Duodenal mucosa (tissue), 2 donors: ENCODE results near the gene PNPLA5.

Experiments used
- H3K27ac ChIP-seq: one replicate; pipeline ENCODE4 v1.7.0; 2013; ENCODE audit warnings: low read depth, low read length
- H3K27me3 ChIP-seq, 2 donors: one replicate each; pipeline ENCODE4 v1.7.0; 2013; ENCODE audit warnings: low read length in 2 of 2, control low read depth in 1 of 2; ENCODE audit not compliant: insufficient read depth in 2 of 2, control insufficient read depth in 1 of 2
- H3K36me3 ChIP-seq, 2 donors: one replicate each; pipeline ENCODE4 v1.7.0; 2013; ENCODE audit warnings: low read length in 2 of 2, control low read depth in 1 of 2; ENCODE audit not compliant: insufficient read depth in 2 of 2, control insufficient read depth in 1 of 2
- H3K4me1 ChIP-seq, 2 donors: one replicate each; pipeline ENCODE4 v1.7.0; 2013; ENCODE audit warnings: low read length in 2 of 2, control low read depth in 1 of 2; ENCODE audit not compliant: insufficient read depth in 2 of 2, control insufficient read depth in 1 of 2
- H3K4me3 ChIP-seq, 2 donors: one replicate each; pipeline ENCODE4 v1.7.0; 2013; ENCODE audit warnings: low read length in 2 of 2, low read depth in 1 of 2
- H3K9ac ChIP-seq, 2 donors: one replicate each; pipeline ENCODE4 v1.7.0; 2013; ENCODE audit warnings: low read length in 2 of 2, low read depth in 1 of 2
- H3K9me3 ChIP-seq, 2 donors: one replicate each; pipeline ENCODE4 v1.7.0; 2013; ENCODE audit warnings: low read length in 2 of 2, control low read depth in 1 of 2; ENCODE audit not compliant: control insufficient read depth in 1 of 2

Gene PNPLA5

DNA sequence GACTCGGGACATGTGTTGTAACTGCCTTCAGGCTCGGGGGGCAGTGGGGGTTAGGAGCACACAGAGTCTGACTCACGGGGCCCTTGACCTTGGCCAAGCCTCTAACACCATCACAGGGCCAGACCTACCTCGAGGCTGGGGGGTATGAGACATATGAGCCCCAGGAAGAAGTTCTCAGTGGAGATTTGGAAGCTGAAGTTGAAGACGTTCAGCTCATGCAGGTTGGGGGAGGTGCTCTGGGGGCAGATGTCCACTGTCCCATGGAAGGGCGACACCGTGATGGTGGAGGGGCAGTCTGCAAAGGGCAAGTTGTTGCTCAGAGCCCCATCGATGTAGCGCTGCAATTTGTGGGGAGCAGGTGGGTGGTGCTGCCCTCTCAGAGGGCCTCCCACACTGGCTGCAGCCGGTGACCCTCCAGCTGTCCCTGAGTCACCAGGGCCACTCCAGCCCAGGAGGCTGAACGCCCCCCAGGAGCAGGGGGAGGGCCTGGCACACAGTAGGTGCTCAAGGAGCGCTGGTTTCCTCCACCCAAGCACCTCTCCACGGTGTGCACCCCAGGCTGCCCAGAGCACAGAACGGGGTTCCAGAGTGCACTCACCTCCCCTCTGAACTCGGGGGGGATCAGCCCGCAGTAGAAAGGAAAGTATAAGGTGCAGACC is 2.5 kb downstream of the PNPLA5 start:
- Histone ChIP-seq H3K9me3 (no peaks in the 10 kb centered on the region), H3K36me3 (no peaks in the 10 kb centered on the region), H3K9ac (no peak overlapping the region), H3K4me3 (no peak overlapping the region), H3K27me3 (peaks cover 34 to 47% of the 10 kb centered on the region in 2 donors), H3K4me1 (peaks cover 0 to 6% of the 10 kb centered on the region in 2 donors), H3K27ac (no peak overlapping the region)

DNA sequence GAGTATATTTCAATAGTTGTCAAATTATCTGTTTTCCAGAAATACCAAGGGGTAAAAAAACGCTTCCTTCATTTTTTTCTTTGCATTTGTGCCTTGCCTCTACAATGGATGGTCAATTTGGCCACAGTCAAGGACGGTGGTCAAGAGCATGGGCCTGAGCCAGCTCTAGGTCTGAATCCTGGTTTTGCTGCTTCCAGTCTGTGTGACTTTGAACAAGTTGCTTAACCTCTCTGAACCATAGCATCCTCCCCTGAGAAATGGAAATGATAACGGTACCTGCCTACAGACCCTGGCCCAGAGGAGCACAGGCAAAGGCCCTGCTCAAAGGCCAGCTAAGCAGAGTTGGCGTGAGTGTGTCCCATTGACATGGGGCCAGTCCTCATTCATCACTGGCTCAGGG is 3.1 kb downstream of the PNPLA5 start:
- Histone ChIP-seq H3K4me1 (peaks cover 0 to 10% of the 10 kb centered on the region in 2 donors), H3K9me3 (no peaks in the 10 kb centered on the region), H3K4me3 (no peak overlapping the region), H3K27me3 (peaks cover 34 to 46% of the 10 kb centered on the region in 2 donors), H3K9ac (no peak overlapping the region), H3K36me3 (no peaks in the 10 kb centered on the region), H3K27ac (no peak overlapping the region)

DNA sequence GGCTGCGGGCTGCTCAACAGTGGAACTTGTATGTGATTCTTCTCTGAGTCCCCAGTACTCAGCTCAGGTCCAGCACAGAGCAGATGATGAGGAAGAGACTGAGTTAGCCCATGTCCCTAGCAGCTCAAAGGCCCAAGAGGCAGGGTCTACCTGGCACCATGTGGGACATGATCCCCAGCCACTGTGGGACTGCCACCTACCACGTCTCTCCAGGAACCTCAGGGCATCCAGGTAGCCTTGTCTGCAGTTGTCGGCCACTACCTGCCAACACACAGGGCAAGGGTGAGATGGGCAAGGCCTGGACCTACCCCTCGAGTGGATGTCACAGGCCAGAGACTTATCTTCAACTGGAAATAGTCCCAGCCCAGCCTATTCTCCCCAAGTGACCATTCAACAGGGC is 4.4 kb downstream of the PNPLA5 start:
- no peak overlapping the region for H3K9ac ChIP-seq
- H3K4me1 ChIP-seq = peaks cover 0 to 10% of the 10 kb centered on the region in 2 donors
- no peak overlapping the region for H3K27ac ChIP-seq
- H3K4me3 ChIP-seq = no peak overlapping the region
- no peaks in the 10 kb centered on the region for H3K9me3 ChIP-seq
- H3K27me3 ChIP-seq = peaks cover 34 to 37% of the 10 kb centered on the region in 2 donors
- H3K36me3 ChIP-seq = no peaks in the 10 kb centered on the region

DNA sequence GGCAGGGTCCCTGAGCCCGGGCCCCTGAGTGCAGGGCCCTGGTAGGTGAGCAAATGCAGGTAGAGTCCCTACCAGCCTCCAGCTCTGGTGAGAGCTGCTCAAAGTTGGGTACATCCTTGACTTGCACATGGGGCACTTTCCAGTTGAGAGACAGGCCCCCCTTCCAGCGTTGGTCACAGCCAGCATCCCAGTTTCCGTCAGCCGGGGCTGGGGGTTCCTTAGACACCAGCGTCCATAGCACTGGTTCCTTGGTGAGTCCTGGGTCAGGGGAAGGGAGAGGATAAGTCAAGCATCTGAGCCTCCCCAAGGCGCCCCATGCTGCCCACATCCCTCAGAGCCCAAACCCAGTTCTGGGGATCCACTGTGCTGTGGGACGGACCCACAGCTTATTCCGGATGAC is 5.6 kb downstream of the PNPLA5 start:
- Histone ChIP-seq H3K9me3 (no peaks in the 10 kb centered on the region), H3K36me3 (no peaks in the 10 kb centered on the region), H3K4me3 (no peak overlapping the region), H3K9ac (no peak overlapping the region), H3K4me1 (peaks cover 0 to 10% of the 10 kb centered on the region in 2 donors), H3K27me3 (peaks cover 24 to 25% of the 10 kb centered on the region in 2 donors), H3K27ac (no peak overlapping the region)

DNA sequence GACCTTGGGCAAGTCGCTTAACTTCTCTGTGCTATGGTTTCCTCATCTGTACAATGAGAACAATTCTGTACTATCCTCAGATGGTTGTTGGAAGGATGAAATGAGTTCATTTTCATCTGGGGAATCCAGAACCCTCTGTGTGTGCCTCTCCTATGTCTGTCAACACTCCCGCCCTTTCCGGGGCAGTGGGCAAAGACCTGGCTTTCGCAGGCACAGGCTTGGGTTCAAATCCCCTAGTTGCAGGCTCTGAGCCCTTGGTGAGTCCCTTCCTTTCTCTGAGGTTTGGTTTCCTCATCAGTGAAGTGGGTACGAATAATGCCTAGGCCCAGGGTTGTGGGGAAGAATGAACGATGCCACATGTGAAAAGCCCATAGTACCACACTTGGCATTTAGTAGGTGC is 6.0 kb downstream of the PNPLA5 start:
- Histone ChIP-seq H3K9me3 (no peaks in the 10 kb centered on the region), H3K36me3 (no peaks in the 10 kb centered on the region), H3K27ac (no peak overlapping the region), H3K9ac (no peak overlapping the region), H3K4me1 (peaks cover 0 to 10% of the 10 kb centered on the region in 2 donors), H3K27me3 (peaks cover 20 to 21% of the 10 kb centered on the region in 2 donors), H3K4me3 (no peak overlapping the region)

- Histone ChIP-seq H3K4me3 (no peak overlapping the region), H3K27me3 (peaks cover 16% of the 10 kb centered on the region in 2 donors), H3K27ac (no peak overlapping the region), H3K9ac (no peak overlapping the region), H3K9me3 (no peaks in the 10 kb centered on the region), H3K36me3 (no peaks in the 10 kb centered on the region), H3K4me1 (peaks cover 0 to 10% of the 10 kb centered on the region in 2 donors)
Observed at GRCh38 chr22:43885319-43885671, 6.5 kb downstream of the PNPLA5 start.

GRCh38 chr22:43884600-43885318 is 7.1 kb downstream of the PNPLA5 start:
- Histone ChIP-seq H3K9ac (no peak overlapping the region), H3K27me3 (peaks cover 10 to 11% of the 10 kb centered on the region in 2 donors), H3K27ac (no peak overlapping the region), H3K36me3 (no peaks in the 10 kb centered on the region), H3K4me3 (no peak overlapping the region), H3K4me1 (peaks cover 0 to 10% of the 10 kb centered on the region in 2 donors), H3K9me3 (no peaks in the 10 kb centered on the region)

- Histone ChIP-seq H3K27me3 (peaks cover 2% of the 10 kb centered on the region in 2 donors), H3K27ac (no peak overlapping the region), H3K36me3 (no peaks in the 10 kb centered on the region), H3K9me3 (no peaks in the 10 kb centered on the region), H3K9ac (no peak overlapping the region), H3K4me3 (no peak overlapping the region), H3K4me1 (peaks cover 0 to 10% of the 10 kb centered on the region in 2 donors)
Observed at GRCh38 chr22:43883719-43884415, 7.9 kb downstream of the PNPLA5 start.

GRCh38 chr22:43883012-43883661 is 8.7 kb downstream of the PNPLA5 start:
- no peak overlapping the region for H3K9ac ChIP-seq
- H3K36me3 ChIP-seq = no peaks in the 10 kb centered on the region
- peaks cover 0 to 10% of the 10 kb centered on the region in 2 donors for H3K4me1 ChIP-seq
- H3K9me3 ChIP-seq = no peaks in the 10 kb centered on the region
- no peak overlapping the region for H3K27ac ChIP-seq
- no peaks in the 10 kb centered on the region for H3K27me3 ChIP-seq
- H3K4me3 ChIP-seq = no peak overlapping the region
